ENCODE data around the gene MBTPS2.
"Not testable (repeated sequence)": the region's sequence is repeated elsewhere in the genome, so short reads cannot be mapped to it uniquely, and the experiment has no call there.

Gene MBTPS2

GRCh38 chrX:21863241-21863640, 23.8 kb downstream of the MBTPS2 start:
- DNase-seq (ENCODE audit: low read depth) = no peak

- DNase-seq (ENCODE audit: low read depth) = no peak
Measured at GRCh38 chrX:21865436-21865835, 26.0 kb downstream of the MBTPS2 start.

- DNase-seq (ENCODE audit: low read depth) = no peak
Measured at GRCh38 chrX:21870494-21870893, 31.1 kb downstream of the MBTPS2 start.

- no peak for DNase-seq (ENCODE audit: low read depth)
Measured at GRCh38 chrX:21873063-21873775, 33.8 kb downstream of the MBTPS2 start.

- DNase-seq (ENCODE audit: low read depth) = not testable (repeated sequence)
Measured at GRCh38 chrX:21874182-21874581, 34.8 kb downstream of the MBTPS2 start.

GRCh38 chrX:21875013-21875412, 35.6 kb downstream of the MBTPS2 start:
- no peak for DNase-seq (ENCODE audit: low read depth)

GRCh38 chrX:21881881-21882574, 42.6 kb downstream of the MBTPS2 start:
- no peak for DNase-seq (ENCODE audit: low read depth)

GRCh38 chrX:21883258-21883657, 43.8 kb downstream of the MBTPS2 start:
- no peak for DNase-seq (ENCODE audit: low read depth)

- no peak for DNase-seq (ENCODE audit: low read depth)
Measured at GRCh38 chrX:21885568-21885967, 46.2 kb downstream of the MBTPS2 start.

- no peak for DNase-seq (ENCODE audit: low read depth)
Measured at GRCh38 chrX:21905313-21905712, 65.9 kb downstream of the MBTPS2 start.

GRCh38 chrX:21905953-21906352, 66.5 kb downstream of the MBTPS2 start:
- no peak for DNase-seq (ENCODE audit: low read depth)

- no peak for DNase-seq (ENCODE audit: low read depth)
Measured at GRCh38 chrX:21907260-21907659, 67.8 kb downstream of the MBTPS2 start.

- DNase-seq (ENCODE audit: low read depth) = no peak
Measured at GRCh38 chrX:21911481-21911880, 72.1 kb downstream of the MBTPS2 start.

- DNase-seq (ENCODE audit: low read depth) = no peak
Measured at GRCh38 chrX:21912220-21912619, 72.8 kb downstream of the MBTPS2 start.

- no peak for DNase-seq (ENCODE audit: low read depth)
Measured at GRCh38 chrX:21912989-21913388, 73.6 kb downstream of the MBTPS2 start.

- no peak for DNase-seq (ENCODE audit: low read depth)
Measured at GRCh38 chrX:21926116-21926515, 86.7 kb downstream of the MBTPS2 start.

GRCh38 chrX:21926527-21927278, 87.3 kb downstream of the MBTPS2 start:
- DNase-seq (ENCODE audit: low read depth) = no peak

GRCh38 chrX:21929209-21929608, 89.8 kb downstream of the MBTPS2 start:
- no peak for DNase-seq (ENCODE audit: low read depth)

GRCh38 chrX:21930986-21931385, 91.6 kb downstream of the MBTPS2 start:
- DNase-seq (ENCODE audit: low read depth) = no peak

GRCh38 chrX:21932292-21933002, 93.0 kb downstream of the MBTPS2 start:
- DNase-seq (ENCODE audit: low read depth) = no peak

GRCh38 chrX:21933077-21933476, 93.7 kb downstream of the MBTPS2 start:
- DNase-seq (ENCODE audit: low read depth) = no peak

- DNase-seq (ENCODE audit: low read depth) = no peak
Measured at GRCh38 chrX:21934414-21934813, 95.0 kb downstream of the MBTPS2 start.
